H1 (cell line): ENCODE measurements around the gene PFDN5.

Experiments
- ASH2L ChIP-seq: fragments of 200-600, 300-600 bp; sonication (generic); IDR thresholded peaks from one replicate; pipeline ENCODE4 v1.7.1; 2017; ENCODE audit warnings: low read length
- EZH2 ChIP-seq: fragments of 200-600 bp; sonication (generic); IDR thresholded peaks from 2 replicates; pipeline ENCODE4 v1.7.1; 2012; ENCODE audit warnings: low read depth, mild to moderate bottlenecking, moderate library complexity, low read length, inconsistent platforms; ENCODE audit not compliant: severe bottlenecking
- HDAC2 ChIP-seq, 2 experiments: fragments of 300-600 bp in 1 of 2; sonication (generic) in 1 of 2; IDR thresholded peaks; 2 replicates each; pipeline ENCODE4 v1.6.1; 2011 to 2012; ENCODE audit warnings: low read depth in 2 of 2, low read length in 2 of 2, mild to moderate bottlenecking in 2 of 2, moderate library complexity in 2 of 2, borderline replicate concordance in 1 of 2, inconsistent platforms in 1 of 2
- RAD21 ChIP-seq, 2 experiments: IDR thresholded peaks in 1 of 2; conservative IDR thresholded peaks in 1 of 2; 2 replicates each; pipeline ENCODE4 v1.6.1; 2011; ENCODE audit warnings: low read depth in 2 of 2, low read length in 2 of 2, improper control_type of control experiment in 1 of 2, inconsistent platforms in 1 of 2, mild to moderate bottlenecking in 1 of 2, moderate library complexity in 1 of 2
- RBBP5 ChIP-seq: IDR thresholded peaks from 2 replicates; pipeline ENCODE4 v1.7.1; 2012; ENCODE audit warnings: low read depth, mild to moderate bottlenecking, inconsistent platforms, low read length, moderate library complexity, borderline replicate concordance
- SP2 ChIP-seq: IDR thresholded peaks from 2 replicates; pipeline ENCODE4 v1.6.1; 2012; ENCODE audit warnings: mild to moderate bottlenecking, low read length, inconsistent platforms
- TAF1 ChIP-seq: IDR thresholded peaks from 2 replicates; pipeline ENCODE4 v1.6.1; 2011; ENCODE audit warnings: mild to moderate bottlenecking, low read depth, low read length
- TF ChIP-seq, protein P1 (sequence below), 3 experiments: IDR thresholded peaks; 1 replicate in 2 of 3; 2 replicates in 1 of 3; pipeline versions ENCODE4 v1.5.1 to v1.6.1; 2011; ENCODE audit warnings: low read length in 3 of 3, mild to moderate bottlenecking in 3 of 3, inconsistent platforms in 2 of 3, low read depth in 1 of 3, moderate library complexity in 1 of 3; ENCODE audit not compliant: insufficient read depth in 1 of 3; ENCODE audit errors: control extremely low read depth in 1 of 3
- TF ChIP-seq, protein P2 (sequence below): IDR thresholded peaks from 2 replicates; pipeline ENCODE4 v1.6.1; 2011; ENCODE audit warnings: low read depth, mild to moderate bottlenecking, low read length; ENCODE audit not compliant: insufficient read depth

DNA sequence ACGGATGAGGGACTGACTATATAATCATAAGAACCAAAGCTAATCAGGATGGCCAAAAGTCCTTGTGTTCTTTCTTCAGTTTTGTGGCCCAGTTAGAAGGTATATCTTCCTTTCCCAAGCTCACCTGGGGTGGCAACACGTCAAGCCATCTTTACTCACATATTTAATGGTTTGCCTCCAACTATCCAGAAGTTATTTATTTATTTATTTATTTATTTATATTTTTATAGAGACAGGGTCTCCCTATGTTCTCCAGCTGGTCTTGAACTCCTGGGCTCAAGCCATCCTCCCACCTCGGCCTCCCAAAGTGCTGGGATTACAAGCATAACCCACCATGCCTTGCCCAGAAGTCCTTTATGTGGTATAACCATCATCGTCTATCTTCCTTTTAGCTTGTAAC, 52.6 kb downstream of the PFDN5 start:
- TF ChIP-seq HDAC2 (IDR thresholded peaks at IDR 0.05; ENCODE audit: borderline replicate concordance in 1 of 2, low read depth in 2 of 2, low read length in 2 of 2) (no peak), SP2 (no peak), EZH2 (no peak), RBBP5 (no peak), TAF1 (no peak), ASH2L (no peak), RAD21 (IDR thresholded peaks at IDR 0.05 in 1 of 2, conservative IDR thresholded peaks at IDR 0.05 in 1 of 2; ENCODE audit: low read depth in 2 of 2, low read length in 2 of 2) (no peak)
- TF ChIP-seq, protein P1, sequence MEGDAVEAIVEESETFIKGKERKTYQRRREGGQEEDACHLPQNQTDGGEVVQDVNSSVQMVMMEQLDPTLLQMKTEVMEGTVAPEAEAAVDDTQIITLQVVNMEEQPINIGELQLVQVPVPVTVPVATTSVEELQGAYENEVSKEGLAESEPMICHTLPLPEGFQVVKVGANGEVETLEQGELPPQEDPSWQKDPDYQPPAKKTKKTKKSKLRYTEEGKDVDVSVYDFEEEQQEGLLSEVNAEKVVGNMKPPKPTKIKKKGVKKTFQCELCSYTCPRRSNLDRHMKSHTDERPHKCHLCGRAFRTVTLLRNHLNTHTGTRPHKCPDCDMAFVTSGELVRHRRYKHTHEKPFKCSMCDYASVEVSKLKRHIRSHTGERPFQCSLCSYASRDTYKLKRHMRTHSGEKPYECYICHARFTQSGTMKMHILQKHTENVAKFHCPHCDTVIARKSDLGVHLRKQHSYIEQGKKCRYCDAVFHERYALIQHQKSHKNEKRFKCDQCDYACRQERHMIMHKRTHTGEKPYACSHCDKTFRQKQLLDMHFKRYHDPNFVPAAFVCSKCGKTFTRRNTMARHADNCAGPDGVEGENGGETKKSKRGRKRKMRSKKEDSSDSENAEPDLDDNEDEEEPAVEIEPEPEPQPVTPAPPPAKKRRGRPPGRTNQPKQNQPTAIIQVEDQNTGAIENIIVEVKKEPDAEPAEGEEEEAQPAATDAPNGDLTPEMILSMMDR (IDR thresholded peaks at IDR 0.05; ENCODE audit: control extremely low read depth in 1 of 3, insufficient read depth in 1 of 3, low read depth in 1 of 3, low read length in 3 of 3) = no peak
- TF ChIP-seq, protein P2, sequence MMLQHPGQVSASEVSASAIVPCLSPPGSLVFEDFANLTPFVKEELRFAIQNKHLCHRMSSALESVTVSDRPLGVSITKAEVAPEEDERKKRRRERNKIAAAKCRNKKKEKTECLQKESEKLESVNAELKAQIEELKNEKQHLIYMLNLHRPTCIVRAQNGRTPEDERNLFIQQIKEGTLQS = no peak
